Daoy (cell line): Measurements from ENCODE around the gene DOC2A. TPM values are rescaled to one million over a fixed set of nuclear protein-coding genes. Genes with fewer than 3 reads are reported as not detected.
"Not testable (repeated sequence)": the region's sequence is repeated elsewhere in the genome, so short reads cannot be mapped to it uniquely, and the experiment has no call there.

Experiments used
- DNase-seq: peaks from one replicate; pipeline ENCODE4 v3.0.0-alpha.2; 2015; ENCODE audit warnings: low read depth
- total RNA-seq: library from RNA; depleted of rRNA; stranded (reverse); fragments of >200 nt; shearing (Covaris generic); gene quantifications from 2 replicates; pipeline ENCODE4 v1.2.3, GENCODE V29; 2014; rRNA removed

Gene DOC2A
- 0.18 TPM in 1 of 2 replicates, not detected in the other for total RNA-seq

- DNase-seq, result no peak
These were observed at the start of gene DOC2A for GRCh38 chr16:30010844-30011713. Gene DOC2A (minus strand): TSS chr16:30011027. CDS start chr16:30010222, 805 bp downstream.

- no peak for DNase-seq
These were observed 49.5 kb upstream of the DOC2A start for GRCh38 chr16:30060346-30060745.

- no peak for DNase-seq
These were observed 44.2 kb upstream of the DOC2A start for GRCh38 chr16:30054959-30055553.

- no peak for DNase-seq
These were observed 43.6 kb upstream of the DOC2A start for GRCh38 chr16:30054451-30054850.

- DNase-seq, result peak; percentile 58
These were observed 42.7 kb upstream of the DOC2A start for GRCh38 chr16:30053376-30054015.

- DNase-seq, result peak; percentile 94
These were observed 42.0 kb upstream of the DOC2A start for GRCh38 chr16:30052671-30053372.

- peak; percentile 74 for DNase-seq
These were observed 40.7 kb upstream of the DOC2A start for GRCh38 chr16:30051518-30051917.

- DNase-seq, result no peak
These were observed 39.0 kb upstream of the DOC2A start for GRCh38 chr16:30049871-30050270.

- DNase-seq, result no peak
These were observed 35.8 kb upstream of the DOC2A start for GRCh38 chr16:30046588-30046987.

- no peak for DNase-seq
These were observed 35.4 kb upstream of the DOC2A start for GRCh38 chr16:30046178-30046577.

- DNase-seq, result no peak
These were observed 31.0 kb upstream of the DOC2A start for GRCh38 chr16:30041841-30042240.

GRCh38 chr16:30040690-30041089 is 29.9 kb upstream of the DOC2A start:
- DNase-seq, result not testable (repeated sequence)

- DNase-seq, result no peak
These were observed 29.4 kb upstream of the DOC2A start for GRCh38 chr16:30040221-30040620.

- DNase-seq, result no peak
These were observed 22.4 kb upstream of the DOC2A start for GRCh38 chr16:30033270-30033669.

- DNase-seq, result peak; percentile 71
These were observed 21.4 kb upstream of the DOC2A start for GRCh38 chr16:30032083-30032819.

- no peak for DNase-seq
These were observed 20.7 kb upstream of the DOC2A start for GRCh38 chr16:30031477-30031918.

- no peak for DNase-seq
These were observed 20.1 kb upstream of the DOC2A start, which contains the start of gene TLCD3B for GRCh38 chr16:30030841-30031413. Gene TLCD3B (minus strand): TSS chr16:30031271. CDS start chr16:30030527, 744 bp downstream.

GRCh38 chr16:30030011-30030685 is 19.3 kb upstream of the DOC2A start:
- DNase-seq, result no peak

- DNase-seq, result no peak
These were observed 17.7 kb upstream of the DOC2A start for GRCh38 chr16:30028438-30029076.
